A549 (cell line): ENCODE results near the gene ANKRD28.
A peak's percentile ranks its signal among the peaks of the same experiment; 100 is the strongest.

Experiments used
- CEBPB ChIP-seq, 2 experiments: fragments of >200 bp in 1 of 2; sonication (Bioruptor Twin) in 1 of 2; formaldehyde crosslinking in 1 of 2; IDR thresholded peaks; 2 replicates each; pipeline ENCODE4 v1.6.1; 2012 to 2016
- CHD2 ChIP-seq: fragments of 150-350 bp; IDR thresholded peaks from 2 replicates; pipeline ENCODE4 v1.6.1; 2014; ENCODE audit warnings: low read length; ENCODE audit not compliant: partially characterized antibody
- E2F6 ChIP-seq: IDR thresholded peaks from 2 replicates; pipeline ENCODE4 v1.6.1; 2012; ENCODE audit warnings: low read depth, borderline replicate concordance
- EP300 ChIP-seq, 2 experiments: fragments of >200 bp; sonication (Bioruptor Twin); formaldehyde crosslinking; IDR thresholded peaks; 2 replicates in 1 of 2; 3 replicates in 1 of 2; pipeline ENCODE4 v1.6.1; 2016 to 2017
- ESRRA ChIP-seq: fragments of 150-350 bp; IDR thresholded peaks from 2 replicates; pipeline ENCODE4 v1.6.1; 2014; ENCODE audit warnings: mild to moderate bottlenecking, low read length, borderline replicate concordance
- POLR2A ChIP-seq: IDR thresholded peaks from 2 replicates; pipeline ENCODE4 v1.6.1; 2012; ENCODE audit warnings: mild to moderate bottlenecking, low read length
- RAD21 ChIP-seq, 2 experiments: fragments of >200 bp in 1 of 2; sonication (Bioruptor Twin) in 1 of 2; formaldehyde crosslinking in 1 of 2; IDR thresholded peaks in 1 of 2; conservative IDR thresholded peaks in 1 of 2; 2 replicates in 1 of 2; 3 replicates in 1 of 2; pipeline ENCODE4 v1.6.1; 2012 to 2018; ENCODE audit warnings: inconsistent platforms in 1 of 2
- SMC3 ChIP-seq: fragments of >200 bp; sonication (Bioruptor Twin); formaldehyde crosslinking; IDR thresholded peaks from 3 replicates; pipeline ENCODE4 v1.6.1; 2018; ENCODE audit warnings: inconsistent platforms
- TF ChIP-seq, protein P1 (sequence below): fragments of >200 bp; sonication (Bioruptor Twin); formaldehyde crosslinking; IDR thresholded peaks from 3 replicates; pipeline ENCODE4 v1.5.1; 2016
- TF ChIP-seq, protein P2 (sequence below): fragments of 250-450 bp; sonication (Bioruptor Pico); IDR thresholded peaks from 2 replicates; pipeline ENCODE4 v1.5.0; 2021; ENCODE audit warnings: mild to moderate bottlenecking, moderate library complexity, borderline replicate concordance
- TF ChIP-seq, protein P3 (sequence below): IDR thresholded peaks from 2 replicates; pipeline ENCODE4 v1.6.1; 2012

GRCh38 chr3:15631426-15632211 lies 166.2 kb downstream of the ANKRD28 start:
- no peak for TF ChIP-seq RAD21 (conservative IDR thresholded peaks at IDR 0.05 in 1 of 2, IDR thresholded peaks at IDR 0.05 in 1 of 2)
- TF ChIP-seq, protein P1, sequence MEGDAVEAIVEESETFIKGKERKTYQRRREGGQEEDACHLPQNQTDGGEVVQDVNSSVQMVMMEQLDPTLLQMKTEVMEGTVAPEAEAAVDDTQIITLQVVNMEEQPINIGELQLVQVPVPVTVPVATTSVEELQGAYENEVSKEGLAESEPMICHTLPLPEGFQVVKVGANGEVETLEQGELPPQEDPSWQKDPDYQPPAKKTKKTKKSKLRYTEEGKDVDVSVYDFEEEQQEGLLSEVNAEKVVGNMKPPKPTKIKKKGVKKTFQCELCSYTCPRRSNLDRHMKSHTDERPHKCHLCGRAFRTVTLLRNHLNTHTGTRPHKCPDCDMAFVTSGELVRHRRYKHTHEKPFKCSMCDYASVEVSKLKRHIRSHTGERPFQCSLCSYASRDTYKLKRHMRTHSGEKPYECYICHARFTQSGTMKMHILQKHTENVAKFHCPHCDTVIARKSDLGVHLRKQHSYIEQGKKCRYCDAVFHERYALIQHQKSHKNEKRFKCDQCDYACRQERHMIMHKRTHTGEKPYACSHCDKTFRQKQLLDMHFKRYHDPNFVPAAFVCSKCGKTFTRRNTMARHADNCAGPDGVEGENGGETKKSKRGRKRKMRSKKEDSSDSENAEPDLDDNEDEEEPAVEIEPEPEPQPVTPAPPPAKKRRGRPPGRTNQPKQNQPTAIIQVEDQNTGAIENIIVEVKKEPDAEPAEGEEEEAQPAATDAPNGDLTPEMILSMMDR = no peak
- TF ChIP-seq POLR2A = no peak
- TF ChIP-seq, protein P2, sequence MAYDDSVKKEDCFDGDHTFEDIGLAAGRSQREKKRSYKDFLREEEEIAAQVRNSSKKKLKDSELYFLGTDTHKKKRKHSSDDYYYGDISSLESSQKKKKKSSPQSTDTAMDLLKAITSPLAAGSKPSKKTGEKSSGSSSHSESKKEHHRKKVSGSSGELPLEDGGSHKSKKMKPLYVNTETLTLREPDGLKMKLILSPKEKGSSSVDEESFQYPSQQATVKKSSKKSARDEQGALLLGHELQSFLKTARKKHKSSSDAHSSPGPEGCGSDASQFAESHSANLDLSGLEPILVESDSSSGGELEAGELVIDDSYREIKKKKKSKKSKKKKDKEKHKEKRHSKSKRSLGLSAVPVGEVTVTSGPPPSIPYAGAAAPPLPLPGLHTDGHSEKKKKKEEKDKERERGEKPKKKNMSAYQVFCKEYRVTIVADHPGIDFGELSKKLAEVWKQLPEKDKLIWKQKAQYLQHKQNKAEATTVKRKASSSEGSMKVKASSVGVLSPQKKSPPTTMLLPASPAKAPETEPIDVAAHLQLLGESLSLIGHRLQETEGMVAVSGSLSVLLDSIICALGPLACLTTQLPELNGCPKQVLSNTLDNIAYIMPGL (CRISPR knock-in tag) = no peak
- no peak for TF ChIP-seq CHD2
- TF ChIP-seq ESRRA = no peak
- TF ChIP-seq SMC3 = no peak
- TF ChIP-seq E2F6 = no peak
- TF ChIP-seq, protein P3, sequence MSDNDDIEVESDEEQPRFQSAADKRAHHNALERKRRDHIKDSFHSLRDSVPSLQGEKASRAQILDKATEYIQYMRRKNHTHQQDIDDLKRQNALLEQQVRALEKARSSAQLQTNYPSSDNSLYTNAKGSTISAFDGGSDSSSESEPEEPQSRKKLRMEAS = 0 out of 2 replicates have a peak, but pooled peaks have one; percentile 20
- no peak for TF ChIP-seq EP300 (IDR thresholded peaks at IDR 0.05)
- TF ChIP-seq CEBPB (IDR thresholded peaks at IDR 0.05) = no peak
